MM.1S (cell line): Measurements from ENCODE around the gene PPM1G.

Source experiments
- DNase-seq: peaks from one replicate; pipeline ENCODE4 v3.0.0-alpha.2; 2015
- H2AFZ ChIP-seq: fragments of 300-600 bp; sonication (generic); 2 replicates; pipeline ENCODE4 v1.6.0; 2016; ENCODE audit warnings: antibody characterized with exemption, low read length
- H3F3A ChIP-seq: fragments of 300-600 bp; sonication (generic); 2 replicates; pipeline ENCODE4 v1.6.1; 2016; ENCODE audit warnings: mild to moderate bottlenecking, antibody characterized with exemption, low read length, moderate library complexity, mixed read lengths; ENCODE audit not compliant: insufficient read depth
- H3K27ac ChIP-seq: fragments of 300-600 bp; sonication (generic); 2 replicates; pipeline ENCODE4 v1.5.1; 2016; ENCODE audit warnings: mild to moderate bottlenecking, low read length
- H3K27me3 ChIP-seq: fragments of 300-600 bp; sonication (generic); replicated peaks from 2 replicates; pipeline ENCODE4 v1.6.0; 2016; ENCODE audit warnings: low read length; ENCODE audit not compliant: insufficient read depth
- H3K36me3 ChIP-seq: fragments of 300-600 bp; sonication (generic); replicated peaks from 2 replicates; pipeline ENCODE4 v1.6.1; 2016; ENCODE audit warnings: mild to moderate bottlenecking, low read length, mixed read lengths; ENCODE audit not compliant: insufficient read depth
- H3K4me1 ChIP-seq: fragments of 300-600 bp; sonication (generic); 2 replicates; pipeline ENCODE4 v1.6.1; 2016; ENCODE audit warnings: low read length, mixed read lengths
- H3K4me2 ChIP-seq: fragments of 300-600 bp; sonication (generic); 2 replicates; pipeline ENCODE4 v1.6.0; 2016; ENCODE audit warnings: low read depth, low read length
- H3K4me3 ChIP-seq: fragments of 300-600 bp; sonication (generic); 2 replicates; pipeline ENCODE4 v1.5.1; 2016; ENCODE audit warnings: low read length, mixed read lengths
- H3K79me2 ChIP-seq: fragments of 300-600 bp; sonication (generic); 2 replicates; pipeline ENCODE4 v1.6.1; 2016; ENCODE audit warnings: mixed run types, low read length, mixed read lengths
- H3K9ac ChIP-seq: fragments of 300-600 bp; sonication (generic); 2 replicates; pipeline ENCODE4 v1.6.1; 2016; ENCODE audit warnings: low read length, mixed read lengths
- H3K9me2 ChIP-seq: fragments of 300-600 bp; sonication (generic); replicated peaks from 2 replicates; pipeline ENCODE4 v1.6.1; 2016; ENCODE audit warnings: mild to moderate bottlenecking, low read length, mixed read lengths; ENCODE audit not compliant: insufficient read depth
- H3K9me3 ChIP-seq: fragments of 300-600 bp; sonication (generic); replicated peaks from 2 replicates; pipeline ENCODE4 v1.6.1; 2016; ENCODE audit warnings: mild to moderate bottlenecking, low read length, mixed read lengths; ENCODE audit not compliant: insufficient read depth
- H4K20me1 ChIP-seq: fragments of 300-600 bp; sonication (generic); 2 replicates; pipeline ENCODE4 v1.6.1; 2016; ENCODE audit warnings: mild to moderate bottlenecking, low read length, moderate library complexity, mixed read lengths; ENCODE audit not compliant: insufficient read depth
- EZH2 ChIP-seq: fragments of 300-600 bp; sonication (generic); optimal IDR thresholded peaks from 2 replicates; pipeline ENCODE3; 2017; ENCODE audit warnings: low read depth, mild to moderate bottlenecking, antibody characterized with exemption, low read length, mixed read lengths
- EZH2phosphoT487 ChIP-seq: fragments of 300-600 bp; sonication (generic); IDR thresholded peaks from 2 replicates; pipeline ENCODE4 v1.6.1; 2018; ENCODE audit warnings: antibody characterized with exemption, low read length
- TF ChIP-seq, protein P1 (sequence below): fragments of 300-600 bp; sonication (generic); IDR thresholded peaks from 2 replicates; pipeline ENCODE4 v1.5.1; 2016; ENCODE audit warnings: antibody characterized with exemption, low read length, mixed read lengths

The PPM1G gene

DNA sequence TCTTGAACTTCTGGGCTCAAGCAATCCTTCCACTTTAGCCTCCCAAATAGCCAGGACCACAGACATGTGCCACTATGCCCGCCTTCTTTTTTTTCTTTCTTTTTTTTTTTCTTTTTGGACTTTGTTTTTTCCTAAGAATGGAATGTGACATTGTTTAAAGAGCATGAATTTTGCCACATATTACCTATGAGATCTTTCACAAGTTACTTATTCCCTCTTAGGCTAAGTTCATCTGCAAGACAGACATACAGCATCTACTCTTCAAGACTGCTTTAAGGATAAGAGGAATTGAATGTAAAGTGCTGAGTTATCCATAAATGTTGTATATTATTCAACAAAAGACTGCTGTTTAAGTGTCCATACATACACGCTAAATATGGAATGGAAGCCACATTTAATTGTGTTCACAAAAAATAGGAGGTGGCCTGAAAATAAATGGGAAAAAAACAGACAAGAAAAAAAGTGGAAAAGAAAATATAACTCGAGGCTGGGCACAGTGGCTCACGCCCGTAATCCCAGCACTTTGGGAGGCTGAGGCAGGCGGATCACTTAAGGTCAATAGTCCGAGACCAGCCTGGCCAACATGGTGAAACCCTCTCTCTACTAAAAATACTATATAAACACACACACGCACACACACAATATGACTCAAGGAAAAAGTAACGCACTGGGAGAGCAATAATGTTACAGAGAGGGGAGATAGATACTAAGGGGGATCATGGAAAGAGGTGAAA lies 3.2 kb upstream of the PPM1G start:
- Histone ChIP-seq H3K36me3 (0 out of 2 replicates have a peak, but pooled peaks cover under 1% of the 10 kb centered on the region), H3F3A (peaks cover 14% of the 10 kb centered on the region; the same call in 1 of the 2 replicates), H3K4me3 (no peak overlapping the region), H3K27ac (no peak overlapping the region), H2AFZ (no peak overlapping the region), H3K27me3 (no peaks in the 10 kb centered on the region), H3K9me2 (no peaks in the 10 kb centered on the region), H3K9me3 (no peaks in the 10 kb centered on the region), H3K79me2 (peaks cover 18% of the 10 kb centered on the region), H3K4me1 (peaks cover 8% of the 10 kb centered on the region), H3K4me2 (no peak overlapping the region), H3K9ac (no peak overlapping the region), H4K20me1 (peaks cover 1% of the 10 kb centered on the region; the same call in 1 of the 2 replicates)
- no peak for DNase-seq
- TF ChIP-seq, protein P1, sequence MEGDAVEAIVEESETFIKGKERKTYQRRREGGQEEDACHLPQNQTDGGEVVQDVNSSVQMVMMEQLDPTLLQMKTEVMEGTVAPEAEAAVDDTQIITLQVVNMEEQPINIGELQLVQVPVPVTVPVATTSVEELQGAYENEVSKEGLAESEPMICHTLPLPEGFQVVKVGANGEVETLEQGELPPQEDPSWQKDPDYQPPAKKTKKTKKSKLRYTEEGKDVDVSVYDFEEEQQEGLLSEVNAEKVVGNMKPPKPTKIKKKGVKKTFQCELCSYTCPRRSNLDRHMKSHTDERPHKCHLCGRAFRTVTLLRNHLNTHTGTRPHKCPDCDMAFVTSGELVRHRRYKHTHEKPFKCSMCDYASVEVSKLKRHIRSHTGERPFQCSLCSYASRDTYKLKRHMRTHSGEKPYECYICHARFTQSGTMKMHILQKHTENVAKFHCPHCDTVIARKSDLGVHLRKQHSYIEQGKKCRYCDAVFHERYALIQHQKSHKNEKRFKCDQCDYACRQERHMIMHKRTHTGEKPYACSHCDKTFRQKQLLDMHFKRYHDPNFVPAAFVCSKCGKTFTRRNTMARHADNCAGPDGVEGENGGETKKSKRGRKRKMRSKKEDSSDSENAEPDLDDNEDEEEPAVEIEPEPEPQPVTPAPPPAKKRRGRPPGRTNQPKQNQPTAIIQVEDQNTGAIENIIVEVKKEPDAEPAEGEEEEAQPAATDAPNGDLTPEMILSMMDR: no peak
- TF ChIP-seq EZH2phosphoT487 (no peak), EZH2 (no peak)

DNA sequence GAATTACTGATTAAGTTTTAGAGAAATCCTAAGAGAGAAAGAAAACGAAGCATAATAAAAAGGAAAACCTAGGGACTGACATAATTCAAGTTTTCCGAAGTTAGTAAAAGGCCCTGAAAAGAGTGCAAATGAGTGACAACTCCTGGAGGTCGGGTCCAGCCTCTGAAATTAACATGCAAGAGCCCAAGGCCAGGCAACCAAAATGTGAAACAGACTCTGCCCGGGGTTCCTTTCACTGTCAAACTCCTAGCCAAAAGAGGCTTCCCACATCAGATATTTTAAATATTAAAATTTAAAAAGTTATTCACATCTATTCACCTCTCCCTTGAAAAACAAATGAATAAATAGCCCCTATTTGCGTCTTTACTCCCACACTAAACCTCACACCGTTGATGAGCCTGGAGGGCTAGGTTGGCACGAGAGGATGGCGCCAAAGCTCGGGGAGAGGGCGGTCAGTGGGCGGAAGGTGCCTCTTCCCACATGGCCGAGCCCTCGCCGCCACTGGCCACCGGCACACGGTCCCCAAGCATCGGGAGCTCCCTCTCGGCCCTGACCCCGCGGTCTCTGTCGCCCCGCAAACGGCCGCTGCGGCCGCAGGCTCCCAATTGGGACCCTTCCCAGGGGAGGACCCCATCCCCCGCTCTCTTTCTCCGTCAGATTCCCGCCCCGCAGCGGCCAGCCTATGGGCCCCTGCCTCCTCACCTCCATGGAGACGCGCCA lies 630 bp downstream of the PPM1G start:
- Histone ChIP-seq H3K27me3 (no peaks in the 10 kb centered on the region), H3K36me3 (0 out of 2 replicates have a peak, but pooled peaks cover 3% of the 10 kb centered on the region), H3K9me3 (no peaks in the 10 kb centered on the region), H3K4me1 (peaks cover 10% of the 10 kb centered on the region), H3K4me2 (peak overlapping the region; percentile 62), H2AFZ (peak overlapping the region; percentile 88), H3F3A (peaks cover 14% of the 10 kb centered on the region; the same call in 1 of the 2 replicates), H3K9me2 (no peaks in the 10 kb centered on the region), H3K79me2 (peaks cover 56% of the 10 kb centered on the region), H3K9ac (peak overlapping the region; percentile 91), H4K20me1 (peaks cover 10% of the 10 kb centered on the region; the same call in 1 of the 2 replicates), H3K27ac (peak overlapping the region; percentile 75), H3K4me3 (peak overlapping the region; percentile 95)
- DNase-seq: peak; percentile 43
- TF ChIP-seq EZH2phosphoT487 (no peak), EZH2 (no peak)
- TF ChIP-seq, protein P1: no peak

DNA sequence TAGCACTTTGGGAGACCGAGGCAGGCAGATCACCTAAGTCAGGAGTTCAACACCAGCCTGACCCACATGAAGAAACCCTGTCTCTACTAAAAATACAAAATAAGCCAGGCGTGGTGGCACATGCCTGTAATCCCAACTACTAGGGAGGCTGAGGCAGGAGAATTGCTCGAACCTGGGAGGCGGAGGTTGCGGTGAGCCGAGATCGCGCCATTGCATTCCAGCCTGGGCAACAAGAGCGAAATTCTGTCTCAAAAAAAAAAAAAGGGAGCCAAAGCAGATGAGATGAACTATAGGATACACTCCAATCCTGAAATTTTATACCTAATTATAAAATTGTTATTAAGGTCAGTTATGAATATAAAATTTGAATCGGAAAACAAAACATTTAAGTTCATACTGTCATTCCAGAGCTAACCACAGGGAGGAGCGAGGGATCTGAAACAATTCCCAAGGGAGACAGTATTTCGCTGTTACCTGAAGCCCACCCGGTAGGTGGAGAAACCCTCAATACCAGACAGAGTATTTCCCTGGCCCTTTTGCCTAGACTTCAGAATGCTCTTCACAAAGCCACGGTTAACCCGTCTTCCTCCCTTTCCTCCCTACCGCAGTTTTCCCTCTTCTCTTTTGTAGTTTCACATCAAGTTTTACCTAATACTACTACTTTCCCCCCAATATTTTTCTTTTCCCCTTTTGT lies 1.4 kb downstream of the PPM1G start:
- Histone ChIP-seq H3K9ac (peak overlapping the region; percentile 91; the same call in 1 of the 2 replicates), H3K4me3 (peak overlapping the region; percentile 95), H3K79me2 (peaks cover 64% of the 10 kb centered on the region), H3K36me3 (0 out of 2 replicates have a peak, but pooled peaks cover 3% of the 10 kb centered on the region), H3K4me2 (peak overlapping the region; percentile 62), H3K4me1 (peaks cover 10% of the 10 kb centered on the region), H3K27ac (peak overlapping the region; percentile 75; the same call in 1 of the 2 replicates), H2AFZ (no peak overlapping the region), H3K27me3 (no peaks in the 10 kb centered on the region), H4K20me1 (peaks cover 16% of the 10 kb centered on the region), H3K9me2 (no peaks in the 10 kb centered on the region), H3F3A (peaks cover 14% of the 10 kb centered on the region; the same call in 1 of the 2 replicates), H3K9me3 (no peaks in the 10 kb centered on the region)
- TF ChIP-seq EZH2: no peak
- TF ChIP-seq, protein P1: peak; percentile 37
- no peak for TF ChIP-seq EZH2phosphoT487
- no peak for DNase-seq
